Fibroblast of lung (primary cell): Measurements from ENCODE around the gene C4orf50.

Experiments used
- CTCF ChIP-seq, 2 donors: IDR thresholded peaks in 1 of 2; conservative IDR thresholded peaks in 1 of 2; 1 replicate in 1 of 2; 2 replicates in 1 of 2; pipeline ENCODE4 v1.5.1; 2011 to 2012; ENCODE audit warnings: low read length in 2 of 2, control low read depth in 1 of 2, inconsistent platforms in 1 of 2, low read depth in 1 of 2, mild to moderate bottlenecking in 1 of 2
- EZH2 ChIP-seq: IDR thresholded peaks from 2 replicates; pipeline ENCODE4 v1.5.1; 2012; ENCODE audit warnings: low read length, control low read depth, mild to moderate bottlenecking; ENCODE audit errors: missing control alignments

- no peak for TF ChIP-seq CTCF (conservative IDR thresholded peaks at IDR 0.05 in 1 of 2, IDR thresholded peaks at IDR 0.05 in 1 of 2; ENCODE audit: low read depth in 1 of 2, low read length in 2 of 2)
- TF ChIP-seq EZH2 = no peak
Measured at GRCh38 chr4:5895287-5895686, 122.9 kb downstream of the C4orf50 start.
